ENCODE data around the gene ZDHHC17. TPM values are rescaled to one million over a fixed set of nuclear protein-coding genes. Genes with fewer than 3 reads are reported as not detected.

Gene ZDHHC17
- total RNA-seq, 2 donors from 2014 or later = 14.5 to 17.2 TPM

DNA sequence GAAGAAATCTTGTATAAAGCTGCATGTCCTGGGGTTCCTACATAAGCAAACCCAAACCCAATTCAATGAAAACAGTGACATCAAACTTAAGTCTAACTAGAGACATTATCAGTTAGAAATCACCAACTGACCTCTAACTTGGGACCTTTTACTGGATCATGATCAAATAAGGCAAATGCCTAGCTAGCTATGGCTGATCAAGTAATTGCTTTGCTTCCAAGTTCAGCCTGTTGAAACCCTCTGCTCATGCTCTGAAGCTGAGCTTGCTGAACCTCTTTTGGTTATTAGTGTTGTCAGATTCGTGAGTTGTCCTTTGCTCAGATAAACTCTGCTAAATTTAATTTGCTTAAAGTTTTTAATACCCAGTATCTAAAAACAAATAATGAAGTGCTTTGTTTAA, 28.9 kb downstream of the ZDHHC17 start:
- DNase-seq (ENCODE audit: low spot score) = no peak
- TF ChIP-seq, protein P1, sequence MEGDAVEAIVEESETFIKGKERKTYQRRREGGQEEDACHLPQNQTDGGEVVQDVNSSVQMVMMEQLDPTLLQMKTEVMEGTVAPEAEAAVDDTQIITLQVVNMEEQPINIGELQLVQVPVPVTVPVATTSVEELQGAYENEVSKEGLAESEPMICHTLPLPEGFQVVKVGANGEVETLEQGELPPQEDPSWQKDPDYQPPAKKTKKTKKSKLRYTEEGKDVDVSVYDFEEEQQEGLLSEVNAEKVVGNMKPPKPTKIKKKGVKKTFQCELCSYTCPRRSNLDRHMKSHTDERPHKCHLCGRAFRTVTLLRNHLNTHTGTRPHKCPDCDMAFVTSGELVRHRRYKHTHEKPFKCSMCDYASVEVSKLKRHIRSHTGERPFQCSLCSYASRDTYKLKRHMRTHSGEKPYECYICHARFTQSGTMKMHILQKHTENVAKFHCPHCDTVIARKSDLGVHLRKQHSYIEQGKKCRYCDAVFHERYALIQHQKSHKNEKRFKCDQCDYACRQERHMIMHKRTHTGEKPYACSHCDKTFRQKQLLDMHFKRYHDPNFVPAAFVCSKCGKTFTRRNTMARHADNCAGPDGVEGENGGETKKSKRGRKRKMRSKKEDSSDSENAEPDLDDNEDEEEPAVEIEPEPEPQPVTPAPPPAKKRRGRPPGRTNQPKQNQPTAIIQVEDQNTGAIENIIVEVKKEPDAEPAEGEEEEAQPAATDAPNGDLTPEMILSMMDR (IDR thresholded peaks at IDR 0.05) = no peak
- H3K36me3 ChIP-seq = no peaks in the 10 kb centered on the region
- H3K27me3 ChIP-seq = no peaks in the 10 kb centered on the region
- H3K4me3 ChIP-seq = no peak overlapping the region
- no peak overlapping the region for H3K27ac ChIP-seq
- H3K9me3 ChIP-seq = no peaks in the 10 kb centered on the region
- H3K4me1 ChIP-seq = peaks cover 0 to 5% of the 10 kb centered on the region in 2 donors

DNA sequence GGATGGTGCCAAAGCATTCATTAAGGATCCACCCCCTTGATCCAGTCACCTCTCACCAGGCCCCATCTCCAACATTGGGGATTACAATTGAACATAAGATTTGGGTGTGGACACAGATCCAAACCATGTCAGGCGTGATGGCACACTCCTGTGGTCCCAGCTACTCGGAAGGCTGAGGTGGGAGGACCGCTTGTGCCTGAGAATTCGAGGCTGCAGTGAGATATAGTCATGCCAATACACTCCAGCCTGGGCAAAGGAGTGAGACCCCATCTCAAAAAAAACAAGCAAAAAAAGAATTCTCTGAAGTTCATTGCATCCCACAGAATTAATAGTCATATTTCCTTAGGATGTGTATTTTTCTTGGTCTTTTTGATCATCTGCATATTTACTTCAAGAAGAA, 34.9 kb downstream of the ZDHHC17 start:
- Histone ChIP-seq H3K9me3 (peaks cover 0 to 12% of the 10 kb centered on the region in 2 donors), H3K36me3 (peaks cover 11% of the 10 kb centered on the region), H3K27ac (no peak overlapping the region), H3K27me3 (no peaks in the 10 kb centered on the region), H3K4me3 (no peak overlapping the region), H3K4me1 (peaks cover 0 to 3% of the 10 kb centered on the region in 2 donors)
- DNase-seq (ENCODE audit: low spot score) = no peak
- TF ChIP-seq, protein P1 (IDR thresholded peaks at IDR 0.05) = no peak

DNA sequence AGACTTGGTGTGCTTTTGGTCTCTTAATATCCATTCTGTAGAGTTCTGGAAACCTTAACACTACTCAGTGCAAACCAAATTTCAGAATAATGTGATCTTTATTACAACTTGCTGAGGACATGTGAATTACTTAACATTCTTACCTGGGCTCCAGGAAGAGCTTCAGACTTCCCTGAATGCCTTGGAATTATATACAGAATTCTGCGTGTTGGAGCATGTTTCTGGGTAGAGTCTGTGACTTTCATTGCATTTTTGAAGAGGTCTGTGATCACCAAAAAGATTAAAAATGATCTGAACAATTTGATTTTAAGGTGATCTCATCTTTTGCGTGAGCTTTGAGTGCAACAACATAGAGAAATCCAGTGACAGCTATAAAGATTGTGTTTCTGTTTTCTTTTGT, 35.4 kb downstream of the ZDHHC17 start:
- TF ChIP-seq, protein P1 (IDR thresholded peaks at IDR 0.05) = no peak
- no peak overlapping the region for H3K27ac ChIP-seq
- no peak for DNase-seq (ENCODE audit: low spot score)
- peaks cover 11% of the 10 kb centered on the region for H3K36me3 ChIP-seq
- H3K27me3 ChIP-seq = no peaks in the 10 kb centered on the region
- H3K9me3 ChIP-seq = peaks cover 0 to 12% of the 10 kb centered on the region in 2 donors
- no peaks in the 10 kb centered on the region for H3K4me1 ChIP-seq
- no peak overlapping the region for H3K4me3 ChIP-seq

DNA sequence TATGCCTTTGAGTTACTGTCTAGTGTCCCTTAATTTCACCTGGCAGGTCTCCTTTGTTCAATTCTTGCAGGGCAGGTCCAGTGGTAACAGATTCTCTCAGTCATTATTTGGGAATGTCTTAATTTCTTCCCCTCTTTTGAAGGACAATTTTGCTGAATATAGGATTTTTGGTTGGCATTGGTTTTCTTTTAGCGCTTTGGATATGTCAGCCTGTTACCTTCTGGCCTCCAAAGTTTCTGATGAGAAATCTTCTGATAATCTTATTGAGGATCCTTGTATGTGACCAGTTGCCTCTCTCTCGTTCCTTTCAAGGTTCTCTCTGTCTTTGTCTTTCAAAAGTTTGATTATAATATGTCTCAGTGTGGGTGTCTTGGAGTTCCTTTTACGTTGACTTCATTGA, 38.1 kb downstream of the ZDHHC17 start:
- Histone ChIP-seq H3K4me3 (no peak overlapping the region), H3K27ac (no peak overlapping the region), H3K9me3 (peaks cover 0 to 12% of the 10 kb centered on the region in 2 donors), H3K27me3 (no peaks in the 10 kb centered on the region), H3K36me3 (peaks cover 23% of the 10 kb centered on the region), H3K4me1 (no peaks in the 10 kb centered on the region)
- TF ChIP-seq, protein P1 (IDR thresholded peaks at IDR 0.05) = no peak
- DNase-seq (ENCODE audit: low spot score) = no peak

DNA sequence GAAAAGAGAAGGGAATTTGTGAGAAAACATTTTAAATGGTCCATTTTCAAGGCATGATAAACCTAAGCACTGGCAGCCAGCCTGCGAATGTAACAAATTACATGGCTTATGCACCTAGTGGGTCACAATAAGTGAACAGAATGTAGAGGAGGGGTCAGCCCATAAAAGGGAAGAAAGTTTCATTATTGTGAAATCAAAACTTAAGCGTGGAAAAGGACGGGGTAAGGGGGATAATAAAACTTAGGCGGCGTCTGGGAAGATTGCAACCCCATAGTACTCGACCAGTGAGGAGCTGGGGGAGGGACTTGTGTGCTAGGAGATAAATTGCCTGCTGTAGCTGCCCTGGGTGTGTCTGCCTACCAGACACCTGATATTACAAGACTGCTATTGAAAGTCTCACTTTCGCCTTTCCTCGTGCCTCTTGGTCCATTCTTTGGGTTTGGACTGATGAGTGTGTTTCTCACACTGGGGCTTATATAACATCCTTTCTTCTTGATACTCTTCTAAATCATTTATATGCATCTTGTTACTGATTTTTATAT, 40.6 kb downstream of the ZDHHC17 start:
- peaks cover 0 to 12% of the 10 kb centered on the region in 2 donors for H3K9me3 ChIP-seq
- no peaks in the 10 kb centered on the region for H3K27me3 ChIP-seq
- H3K36me3 ChIP-seq = peaks cover 23% of the 10 kb centered on the region
- no peak overlapping the region for H3K27ac ChIP-seq
- TF ChIP-seq, protein P1 (IDR thresholded peaks at IDR 0.05) = no peak
- H3K4me3 ChIP-seq = no peak overlapping the region
- no peak for DNase-seq (ENCODE audit: low spot score)
- no peaks in the 10 kb centered on the region for H3K4me1 ChIP-seq
